GM12873 (cell line): ENCODE measurements around the gene EBF4.

Experiments
- CTCF ChIP-seq: IDR thresholded peaks from 2 replicates; pipeline ENCODE4 v1.5.1; 2012; ENCODE audit warnings: low read depth, mild to moderate bottlenecking, moderate library complexity, low read length, control low read depth; ENCODE audit not compliant: insufficient read depth; ENCODE audit errors: missing control alignments

Gene EBF4

GRCh38 chr20:2729251-2729713, 36.7 kb downstream of the EBF4 start:
- TF ChIP-seq CTCF, result no peak

DNA sequence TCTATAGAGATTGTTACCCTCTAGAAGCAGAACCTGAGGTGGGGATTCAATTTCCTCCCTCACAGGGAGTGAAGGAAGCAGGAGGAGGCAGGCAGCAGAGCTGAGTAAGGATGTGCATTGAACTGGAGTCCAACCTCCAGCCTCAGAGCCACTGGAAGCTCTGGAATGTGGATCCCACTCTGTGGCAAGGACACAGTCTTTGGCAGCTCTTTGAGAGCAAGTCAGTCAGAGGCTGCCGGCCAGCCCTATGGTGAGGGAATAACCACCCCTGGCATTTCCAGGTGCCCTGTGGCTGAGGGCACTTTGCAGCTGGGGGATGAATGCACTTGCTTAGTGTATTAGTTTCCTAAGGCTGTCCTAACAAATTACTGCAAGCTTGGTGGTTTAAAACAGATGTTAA, 37.2 kb downstream of the EBF4 start:
- no peak for TF ChIP-seq CTCF

- TF ChIP-seq CTCF, result no peak
These were observed 42.3 kb downstream of the EBF4 start for GRCh38 chr20:2734899-2735298.

- no peak for TF ChIP-seq CTCF
These were observed 43.9 kb downstream of the EBF4 start for GRCh38 chr20:2736441-2736840.

- no peak for TF ChIP-seq CTCF
These were observed 45.9 kb downstream of the EBF4 start for GRCh38 chr20:2738331-2739041.

GRCh38 chr20:2739042-2739398, 46.4 kb downstream of the EBF4 start:
- no peak for TF ChIP-seq CTCF

DNA sequence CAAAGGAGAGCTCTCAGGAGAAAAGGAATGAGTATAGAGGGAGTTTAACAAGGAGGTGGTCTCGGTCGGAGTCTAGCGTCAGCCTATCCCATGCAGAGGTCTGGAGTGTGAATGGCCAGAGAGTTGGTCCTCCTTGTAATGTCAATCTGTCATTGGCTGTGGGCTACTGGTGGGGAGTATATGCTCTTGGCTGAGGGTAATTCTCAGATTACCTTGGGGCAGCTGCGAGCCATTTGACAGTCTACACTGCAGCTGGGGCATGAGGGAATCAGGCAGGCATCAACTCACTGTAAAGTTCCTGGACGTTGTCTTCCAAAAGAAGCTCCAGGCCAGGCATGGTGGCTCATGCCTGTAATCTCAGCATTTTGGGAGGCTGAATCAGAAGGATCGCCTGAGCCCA, 48.1 kb downstream of the EBF4 start:
- TF ChIP-seq CTCF, result no peak
